K562 (cell line): ENCODE data around the gene PRR29. TPM values are rescaled to one million over a fixed set of nuclear protein-coding genes. Genes with fewer than 3 reads are reported as not detected.

Experiments
- ATAC-seq: fragments of 200-7000 bp; cut with Tn5 transposase; 3 replicates; pipeline ENCODE4 v1.9.1; 2020; ENCODE audit warnings: moderate library complexity
- BruUV-seq: library from RNA; stranded (reverse); fragments of 400-500 nt; replicated peaks from 2 replicates; lab custom pipeline; 2021; lab: Mats Ljungman, UMichigan
- CTCF ChIA-PET: fragments of 300-600 bp; formaldehyde crosslinking; extraction: SDS; loops from one replicate; lab custom pipeline; 2021; ENCODE audit warnings: low intra/inter-chr PET ratio; lab: Yijun Ruan, JAX
- POLR2A ChIA-PET: fragments of 300-600, 350-650 bp; sonication (Branson Sonifier 250); formaldehyde crosslinking; extraction: SDS; loops from one replicate; lab custom pipeline; 2021; ENCODE audit warnings: antibody characterized with exemption, inconsistent platforms; lab: Yijun Ruan, JAX
- DNase-seq, 4 experiments: peaks; one replicate each; pipeline versions ENCODE4 v3.0.0 to v3.0.0-alpha.2; 2011 to 2018; ENCODE audit warnings: low spot score in 3 of 4, mixed read lengths in 3 of 4; ENCODE audit errors: extremely low read depth in 1 of 4
- FAIRE-seq: peaks from 2 replicates; lab custom pipeline; 2011; peaks lifted over from hg19 to GRCh38; lab: Jason Lieb, UNC
- H2AFZ ChIP-seq: 2 replicates; pipeline ENCODE4 v1.6.0; 2011; ENCODE audit warnings: low read depth, low read length, control low read depth, inconsistent platforms
- H3K27ac ChIP-seq: fragments of 200-600 bp; 3 replicates; pipeline ENCODE4 v1.8.0; 2011; ENCODE audit warnings: low read depth, mild to moderate bottlenecking, control low read depth, inconsistent platforms, low read length, moderate library complexity, mixed read lengths; ENCODE audit errors: extremely low read depth
- H3K27me3 ChIP-seq, 2 experiments: fragments of 300-600 bp in 1 of 2; 2 replicates in 1 of 2; 3 replicates in 1 of 2; pipeline versions ENCODE4 v1.6.0 to v1.8.0; 2011; ENCODE audit warnings: inconsistent platforms in 2 of 2, low read length in 2 of 2, mild to moderate bottlenecking in 1 of 2, mixed read lengths in 1 of 2, moderate library complexity in 1 of 2; ENCODE audit not compliant: control insufficient read depth in 2 of 2, insufficient read depth in 2 of 2
- H3K36me3 ChIP-seq: fragments of 300-600 bp; 3 replicates; pipeline ENCODE4 v1.8.0; 2011; ENCODE audit warnings: mild to moderate bottlenecking, low read length, inconsistent platforms; ENCODE audit not compliant: control insufficient read depth, insufficient read depth
- H3K4me1 ChIP-seq, 2 experiments: fragments of 200-600 bp in 1 of 2; replicated peaks in 1 of 2; 2 replicates in 1 of 2; 3 replicates in 1 of 2; pipeline versions ENCODE4 v1.5.1 to v1.8.0; 2011; ENCODE audit warnings: inconsistent platforms in 2 of 2, low read length in 2 of 2, mild to moderate bottlenecking in 1 of 2, mixed read lengths in 1 of 2, moderate library complexity in 1 of 2; ENCODE audit not compliant: control insufficient read depth in 2 of 2, insufficient read depth in 2 of 2
- H3K4me2 ChIP-seq: 2 replicates; pipeline ENCODE4 v1.6.1; 2011; ENCODE audit warnings: low read length, control low read depth, inconsistent platforms, mixed read lengths; ENCODE audit not compliant: insufficient read depth
- H3K4me3 ChIP-seq: fragments of 200-600 bp; sonication (generic), shearing (Covaris generic); 2 replicates; pipeline ENCODE4 v1.5.1; 2016; ENCODE audit warnings: control low read depth, inconsistent platforms
- H3K79me2 ChIP-seq: fragments of 200-600 bp; 3 replicates; pipeline ENCODE4 v1.8.0; 2011; ENCODE audit warnings: low read length, inconsistent platforms; ENCODE audit not compliant: control insufficient read depth, insufficient read depth
- H3K9ac ChIP-seq, 2 experiments: 2 replicates each; pipeline versions ENCODE4 v1.6.0 to v1.6.1; 2011; ENCODE audit warnings: low read depth in 2 of 2, low read length in 2 of 2, control low read depth in 1 of 2, inconsistent platforms in 1 of 2, mild to moderate bottlenecking in 1 of 2, mixed read lengths in 1 of 2; ENCODE audit not compliant: insufficient read depth in 1 of 2
- H3K9me1 ChIP-seq: one replicate; pipeline ENCODE4 v1.6.0; 2011; ENCODE audit warnings: inconsistent platforms, mild to moderate bottlenecking, low read length, moderate library complexity; ENCODE audit not compliant: control insufficient read depth, insufficient read depth
- H3K9me3 ChIP-seq: replicated peaks from 2 replicates; pipeline ENCODE4 v1.5.1; 2011; ENCODE audit warnings: low read depth, low read length, inconsistent platforms; ENCODE audit not compliant: control insufficient read depth, insufficient read depth
- H4K20me1 ChIP-seq: replicated peaks from 2 replicates; pipeline ENCODE4 v1.6.1; 2011; ENCODE audit warnings: low read length, inconsistent platforms, mixed read lengths; ENCODE audit not compliant: control insufficient read depth, insufficient read depth
- ATF1 ChIP-seq, 2 experiments: fragments of 450-650 bp in 1 of 2; IDR thresholded peaks; 2 replicates each; pipeline ENCODE4 v1.6.1; 2016; ENCODE audit warnings: missing compliant biosample characterization in 1 of 2, missing genetic modification characterization in 1 of 2
- ATF6 ChIP-seq: sonication (generic); formaldehyde crosslinking; IDR thresholded peaks from 2 replicates; pipeline ENCODE4 v1.4.0; 2020; ENCODE audit warnings: mild to moderate bottlenecking, missing genetic modification reagents
- BDP1 ChIP-seq: IDR thresholded peaks from 3 replicates; pipeline ENCODE4 v1.6.1; 2011; ENCODE audit not compliant: insufficient read length, insufficient read depth
- COPS2 ChIP-seq: fragments of 450-650 bp; conservative IDR thresholded peaks from 2 replicates; pipeline ENCODE4 v1.6.1; 2016; ENCODE audit warnings: mild to moderate bottlenecking, moderate library complexity
- FOXM1 ChIP-seq, 2 experiments: fragments of 450-650 bp in 1 of 2; sonication (generic) in 1 of 2; formaldehyde crosslinking in 1 of 2; IDR thresholded peaks; 2 replicates each; pipeline versions ENCODE4 v1.6.1 to v1.9.0; 2017 to 2022; ENCODE audit warnings: low read depth in 2 of 2, mild to moderate bottlenecking in 2 of 2, missing genetic modification reagents in 1 of 2, moderate library complexity in 1 of 2
- HDAC6 ChIP-seq: IDR thresholded peaks from 2 replicates; pipeline ENCODE4 v1.6.1; 2012; ENCODE audit warnings: low read depth, mild to moderate bottlenecking, control low read depth, inconsistent platforms, low read length, moderate library complexity
- ILF3 ChIP-seq: fragments of 450-650 bp; IDR thresholded peaks from 2 replicates; pipeline ENCODE4 v1.6.1; 2018; ENCODE audit warnings: antibody characterized with exemption, mild to moderate bottlenecking, moderate library complexity, borderline replicate concordance
- PHTF2 ChIP-seq: fragments of 250-450 bp; sonication (Bioruptor Pico); IDR thresholded peaks from 2 replicates; pipeline ENCODE4 v1.5.0; 2021; ENCODE audit warnings: mild to moderate bottlenecking
- POLR2AphosphoS2 ChIP-seq: IDR thresholded peaks from 2 replicates; pipeline ENCODE4 v1.6.1; 2012; ENCODE audit warnings: low read length, improper control_type of control experiment
- SMAD4 ChIP-seq: fragments of 250-450 bp; sonication (Bioruptor Pico); conservative IDR thresholded peaks from 2 replicates; pipeline ENCODE4 v1.8.0; 2021; ENCODE audit warnings: inconsistent platforms, mild to moderate bottlenecking, moderate library complexity
- SMARCA4 ChIP-seq: fragments of 450-650 bp; IDR thresholded peaks from 2 replicates; pipeline ENCODE4 v1.6.1; 2016
- THRA ChIP-seq: fragments of 450-650 bp; IDR thresholded peaks from 2 replicates; pipeline ENCODE4 v1.6.1; 2017; ENCODE audit warnings: mild to moderate bottlenecking, moderate library complexity
- ZNF224 ChIP-seq: sonication (generic); formaldehyde crosslinking; IDR thresholded peaks from 2 replicates; pipeline ENCODE4 v1.8.0; 2022; ENCODE audit warnings: mild to moderate bottlenecking, missing genetic modification reagents
- ZNF23 ChIP-seq: fragments of 250-450 bp; sonication (Bioruptor Pico); IDR thresholded peaks from 2 replicates; pipeline ENCODE4 v1.4.0; 2020; ENCODE audit warnings: mild to moderate bottlenecking
- ZNF431 ChIP-seq: sonication (generic); formaldehyde crosslinking; IDR thresholded peaks from 2 replicates; pipeline ENCODE4 v1.8.0; 2022; ENCODE audit warnings: mild to moderate bottlenecking, missing genetic modification reagents
- ZNF780A ChIP-seq: fragments of 250-450 bp; sonication (Bioruptor Pico); IDR thresholded peaks from 2 replicates; pipeline ENCODE4 v1.5.0; 2021; ENCODE audit warnings: mild to moderate bottlenecking
- WGBS: fragments of 100-300 bp; shearing (Covaris generic); methylation state at CpG from one replicate; pipeline ENCODE4 v1.1.6; 2016; ENCODE audit warnings: low coverage, mixed read lengths; ENCODE audit not compliant: insufficient coverage; ENCODE audit errors: missing lambda C conversion rate; 5-methylcytosine and 5-hydroxymethylcytosine counted together
- in situ Hi-C: fragments of 300-500 bp; cut with MboI; formaldehyde crosslinking; loops from 4 replicates; pipeline ENCODE4 v1.15.0; 2018; ENCODE audit warnings: inconsistent platforms, mixed read lengths
- intact Hi-C: fragments of 100-400 bp; cut with micrococcal nuclease; formaldehyde crosslinking; loops from 2 replicates; pipeline ENCODE4 v1.14.2; 2022
- polyA plus RNA-seq, 8 experiments: library from polyadenylated mRNA; depleted of rRNA in 4 of 8; stranded (reverse) in 5 of 8; unstranded in 3 of 8; fragments of >200 nt; fragmentation: Nextera tagmentation in 2 of 8; fragmentation: Illumina TruSeq in 1 of 8; extraction: Ambion mirVana in 2 of 8; extraction: Trizol in 1 of 8; gene quantifications; 2 replicates each; pipeline versions ENCODE4 v1.2.1 to v1.2.3, GENCODE V29; 2011 to 2014; ENCODE audit warnings: inconsistent platforms in 1 of 8, missing spikeins in 1 of 8
- total RNA-seq, 7 experiments: library from RNA; depleted of rRNA in 6 of 7; stranded (reverse); fragments of >200 nt in 6 of 7; fragmentation: Illumina TruSeq in 2 of 7; extraction: Trizol in 2 of 7; gene quantifications; 2 replicates each; pipeline versions ENCODE4 v1.2.1 to v1.2.3, GENCODE V29; 2011 to 2021; ENCODE audit warnings: low replicate concordance in 1 of 7

PRR29 gene
- total and polyA plus RNA-seq, 9 of the 15 experiments (the other 6 are each of a cell fraction or from before 2014, with no cell fraction given) = 0.08 to 0.58 (median 0.15) TPM; not detected in 5

GRCh38 chr17:64037180-64037579 lies 39.0 kb downstream of the PRR29 start:
- H3K9me3 ChIP-seq = no peaks in the 10 kb centered on the region
- in situ Hi-C loops (loop anchor here (10.0 kb wide), 1 partner anchor 98 kb away; the partner anchor contains the start of gene ERN1), intact Hi-C loops (no loop called here)
- peaks cover 0 to 4% of the 10 kb centered on the region in 2 experiments; a peak in 3 of 5 replicates for H3K4me1 ChIP-seq
- DNase-seq (no peak), ATAC-seq (no peak), FAIRE-seq (no peak)
- peaks cover 4% of the 10 kb centered on the region; the same call in 1 of the 3 replicates for H3K36me3 ChIP-seq
- H3K27ac ChIP-seq = no peak overlapping the region
- POLR2A ChIA-PET = interaction anchor here (1.2 kb wide), 1 partner anchor 9 kb away, joined by 3 read pairs; no protein-coding TSS in a partner anchor
- H3K4me3 ChIP-seq = no peak overlapping the region
- H3K4me2 ChIP-seq = no peak overlapping the region; the same call in 1 of the 2 replicates
- CTCF ChIA-PET = interaction anchor here (0.6 kb wide), 1 partner anchor 13 kb away, joined by 4 read pairs; no protein-coding TSS in a partner anchor
- no peak overlapping the region for H3K9ac ChIP-seq
- H4K20me1 ChIP-seq = no peaks in the 10 kb centered on the region
- H2AFZ ChIP-seq = no peak overlapping the region
- no peaks in the 10 kb centered on the region for H3K27me3 ChIP-seq
- TF ChIP-seq ATF6 (CRISPR knock-in tag) (no peak), SMARCA4 (no peak), THRA (no peak), BDP1 (no peak), HDAC6 (no peak), ZNF780A (CRISPR knock-in tag) (no peak), ZNF23 (CRISPR knock-in tag) (no peak), ZNF431 (CRISPR knock-in tag) (no peak), ZNF224 (no peak), SMAD4 (CRISPR knock-in tag) (no peak), POLR2AphosphoS2 (no peak), FOXM1 (IDR thresholded peaks at IDR 0.05; ENCODE audit: low read depth) (no peak), FOXM1 (CRISPR knock-in tag; IDR thresholded peaks at IDR 0.05; ENCODE audit: low read depth) (no peak), PHTF2 (CRISPR knock-in tag) (no peak), ILF3 (no peak), COPS2 (no peak), ATF1 (CRISPR knock-in tag; IDR thresholded peaks at IDR 0.05) (no peak), ATF1 (tag; IDR thresholded peaks at IDR 0.05) (no peak)
- no peaks in the 10 kb centered on the region for H3K9me1 ChIP-seq
- 80% methylated on average over 6 of the region's 6 CpGs for WGBS
- no peaks in the 10 kb centered on the region for H3K79me2 ChIP-seq
- BruUV-seq = no TSS peak
